ENCODE data around the gene G6PC1.

The G6PC1 gene

DNA sequence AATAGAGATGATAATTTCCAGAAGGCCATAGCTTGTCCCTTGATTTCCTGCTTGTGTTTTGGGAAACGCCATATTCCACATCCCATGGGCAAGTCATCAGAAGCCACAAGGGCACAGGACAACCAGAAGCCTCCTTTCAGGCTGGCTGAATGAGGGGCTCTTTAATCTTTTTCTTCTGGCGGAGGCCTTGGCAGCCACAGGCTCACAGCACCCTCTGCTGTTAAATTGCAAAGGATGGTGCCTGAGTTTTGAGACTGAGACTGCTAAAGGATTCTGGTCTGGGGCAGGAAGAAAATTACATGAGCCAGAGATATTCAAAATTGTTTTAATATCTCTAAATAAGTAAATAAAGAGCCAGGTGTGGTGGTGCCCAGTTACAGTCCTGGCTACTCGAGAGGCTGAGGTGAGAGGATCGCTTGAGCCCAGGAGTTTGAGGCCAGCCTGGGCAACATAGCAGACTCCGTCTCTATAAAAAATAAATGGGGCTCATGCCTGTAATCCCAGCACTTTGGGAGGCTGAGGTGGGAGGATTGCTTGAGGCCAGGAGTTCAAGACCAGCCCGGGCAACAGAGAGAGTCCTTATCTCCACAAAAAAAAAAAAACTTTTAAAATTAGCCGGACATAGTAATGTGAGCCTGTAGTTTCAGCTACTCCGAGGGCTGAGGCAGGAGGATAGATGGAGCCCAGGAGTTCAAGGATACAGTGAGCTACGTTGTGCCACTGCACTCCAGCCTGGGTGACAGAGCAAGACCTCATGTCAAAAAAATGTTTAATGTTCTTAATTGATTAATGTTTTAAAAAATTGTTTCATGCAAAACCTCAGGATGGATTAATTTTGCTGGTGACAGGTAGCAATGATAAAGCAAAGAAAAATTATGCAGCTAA lies 37.4 kb downstream of the G6PC1 start:
- DNase-seq (ENCODE audit: low spot score), result peak; percentile 63

DNA sequence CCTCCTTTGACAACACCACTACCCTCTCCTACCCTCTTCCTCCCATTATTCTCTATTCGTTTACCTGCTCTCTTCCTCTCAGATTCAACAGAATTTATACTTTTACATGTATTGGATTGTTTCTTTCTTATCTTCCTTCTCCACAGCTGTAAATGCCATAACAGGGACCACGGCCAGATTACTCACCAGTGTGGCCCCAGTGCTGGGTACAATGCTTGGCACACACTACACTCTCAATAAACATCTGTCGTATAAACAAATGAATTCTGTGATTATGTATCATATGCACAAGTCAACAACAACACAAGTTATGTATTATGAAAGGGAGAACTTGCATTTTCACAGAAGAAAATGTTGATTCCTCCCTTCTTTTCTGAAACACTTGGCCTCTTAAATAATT lies 43.6 kb downstream of the G6PC1 start:
- DNase-seq (ENCODE audit: low spot score), result no peak

- no peak for DNase-seq (ENCODE audit: low spot score)
Measured at GRCh38 chr17:42946812-42947211, 46.2 kb downstream of the G6PC1 start.

GRCh38 chr17:42950044-42950783 lies 49.6 kb downstream of the G6PC1 start:
- DNase-seq (ENCODE audit: low spot score), result no peak

All from kidney tubule cell (primary cell).